Nephron (organoid): ENCODE results near the gene WFS1.
A peak's percentile ranks its signal among the peaks of the same experiment; 100 is the strongest.

Experiments used
- H3K27ac Mint-ChIP-seq, 3 experiments: 2 replicates each; pipeline ENCODE4 v1.8.0; 2020; ENCODE audit warnings: mixed read lengths in 3 of 3, mild to moderate bottlenecking in 2 of 3, moderate library complexity in 1 of 3
- H3K27me3 Mint-ChIP-seq: 2 replicates; pipeline ENCODE4 v1.8.0; 2021; ENCODE audit warnings: low read depth, mild to moderate bottlenecking, moderate library complexity, mixed read lengths
- H3K36me3 Mint-ChIP-seq: 2 replicates; pipeline ENCODE4 v1.8.0; 2020; ENCODE audit warnings: low read depth, mixed read lengths
- H3K4me1 Mint-ChIP-seq: 2 replicates; pipeline ENCODE4 v1.8.0; 2020; ENCODE audit warnings: mixed read lengths
- H3K4me3 Mint-ChIP-seq, 3 experiments: 2 replicates each; pipeline ENCODE4 v1.8.0; 2020; ENCODE audit warnings: mild to moderate bottlenecking in 3 of 3, mixed read lengths in 3 of 3, moderate library complexity in 2 of 3
- H3K9me3 Mint-ChIP-seq: 2 replicates; pipeline ENCODE4 v1.8.0; 2020; ENCODE audit warnings: mixed read lengths
- TF ChIP-seq, protein P1 (sequence below), 3 experiments: fragments of 200-600 bp; sonication (generic); IDR thresholded peaks; one replicate each; pipeline ENCODE4 v1.5.0; 2021; ENCODE audit warnings: antibody characterized with exemption in 3 of 3; ENCODE audit not compliant: unreplicated experiment in 3 of 3

WFS1 gene

DNA sequence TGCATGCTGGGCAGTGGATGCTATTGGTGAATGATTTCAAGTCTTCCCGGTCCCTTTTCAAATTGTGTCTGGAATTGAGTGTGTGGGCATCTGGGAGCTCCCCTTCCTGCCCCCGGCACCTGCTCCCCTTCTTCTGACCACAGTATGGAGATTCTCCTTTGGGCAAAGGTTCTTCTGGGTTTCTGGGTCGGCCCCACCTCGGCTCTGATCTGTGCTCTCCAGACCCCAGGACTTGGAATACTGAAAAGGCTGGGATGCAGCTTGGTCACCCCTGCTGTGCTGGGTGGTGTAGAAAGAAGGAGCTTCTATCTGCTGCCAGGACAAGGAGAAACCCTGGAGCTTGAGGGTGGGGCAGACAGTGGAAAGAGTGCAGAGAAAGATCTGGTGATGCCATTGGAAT, 78.8 kb downstream of the WFS1 start:
- no peaks in the 10 kb centered on the region for H3K9me3 Mint-ChIP-seq
- peaks cover 30% of the 10 kb centered on the region for H3K27me3 Mint-ChIP-seq
- no peak overlapping the region for H3K27ac Mint-ChIP-seq
- H3K4me1 Mint-ChIP-seq: peaks cover 7% of the 10 kb centered on the region
- H3K4me3 Mint-ChIP-seq: no peak overlapping the region
- TF ChIP-seq, protein P1, sequence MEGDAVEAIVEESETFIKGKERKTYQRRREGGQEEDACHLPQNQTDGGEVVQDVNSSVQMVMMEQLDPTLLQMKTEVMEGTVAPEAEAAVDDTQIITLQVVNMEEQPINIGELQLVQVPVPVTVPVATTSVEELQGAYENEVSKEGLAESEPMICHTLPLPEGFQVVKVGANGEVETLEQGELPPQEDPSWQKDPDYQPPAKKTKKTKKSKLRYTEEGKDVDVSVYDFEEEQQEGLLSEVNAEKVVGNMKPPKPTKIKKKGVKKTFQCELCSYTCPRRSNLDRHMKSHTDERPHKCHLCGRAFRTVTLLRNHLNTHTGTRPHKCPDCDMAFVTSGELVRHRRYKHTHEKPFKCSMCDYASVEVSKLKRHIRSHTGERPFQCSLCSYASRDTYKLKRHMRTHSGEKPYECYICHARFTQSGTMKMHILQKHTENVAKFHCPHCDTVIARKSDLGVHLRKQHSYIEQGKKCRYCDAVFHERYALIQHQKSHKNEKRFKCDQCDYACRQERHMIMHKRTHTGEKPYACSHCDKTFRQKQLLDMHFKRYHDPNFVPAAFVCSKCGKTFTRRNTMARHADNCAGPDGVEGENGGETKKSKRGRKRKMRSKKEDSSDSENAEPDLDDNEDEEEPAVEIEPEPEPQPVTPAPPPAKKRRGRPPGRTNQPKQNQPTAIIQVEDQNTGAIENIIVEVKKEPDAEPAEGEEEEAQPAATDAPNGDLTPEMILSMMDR (IDR thresholded peaks at IDR 0.05; ENCODE audit: unreplicated experiment in 3 of 3): no peak
- no peaks in the 10 kb centered on the region for H3K36me3 Mint-ChIP-seq

DNA sequence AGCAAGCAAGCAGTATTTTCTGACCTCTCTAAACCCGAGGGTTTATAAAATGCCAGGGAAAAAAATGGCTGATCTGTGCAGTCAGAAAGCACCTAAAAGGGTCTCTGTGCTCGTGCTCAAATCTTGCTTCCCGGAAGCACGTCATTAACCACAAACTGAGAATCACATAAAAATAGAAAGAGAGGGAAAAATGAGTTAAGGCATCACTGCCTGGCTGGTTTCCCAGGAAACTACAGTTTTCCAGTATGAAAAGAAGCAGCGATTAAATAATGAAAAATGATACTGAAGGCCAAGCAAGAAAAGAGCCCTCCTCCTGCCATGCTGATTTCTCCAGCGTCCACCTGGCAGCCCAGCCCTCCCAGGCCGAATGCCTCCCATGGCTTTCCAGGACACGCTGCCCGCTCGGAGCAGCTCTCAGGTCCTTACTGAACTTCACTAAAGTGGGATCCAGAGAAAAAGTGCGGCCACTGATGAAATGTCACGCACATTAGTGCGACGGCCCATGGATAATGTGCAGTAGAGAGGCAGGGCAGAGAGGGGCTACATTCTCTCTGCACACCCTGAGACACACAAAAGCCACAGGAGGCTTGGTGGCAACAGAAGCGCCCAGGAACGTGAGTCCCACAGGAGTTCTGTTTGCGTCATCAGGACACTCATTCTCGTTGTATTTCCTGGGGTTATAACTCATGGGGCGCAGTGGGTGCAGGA, 80.4 kb downstream of the WFS1 start:
- Mint-ChIP-seq H3K27ac (peak overlapping the region in 1 of 3 experiments; percentile 20), H3K36me3 (no peaks in the 10 kb centered on the region), H3K27me3 (peaks cover 38% of the 10 kb centered on the region), H3K9me3 (no peaks in the 10 kb centered on the region), H3K4me3 (no peak overlapping the region), H3K4me1 (peaks cover 7% of the 10 kb centered on the region)
- TF ChIP-seq, protein P1 (IDR thresholded peaks at IDR 0.05; ENCODE audit: unreplicated experiment in 3 of 3): no peak

DNA sequence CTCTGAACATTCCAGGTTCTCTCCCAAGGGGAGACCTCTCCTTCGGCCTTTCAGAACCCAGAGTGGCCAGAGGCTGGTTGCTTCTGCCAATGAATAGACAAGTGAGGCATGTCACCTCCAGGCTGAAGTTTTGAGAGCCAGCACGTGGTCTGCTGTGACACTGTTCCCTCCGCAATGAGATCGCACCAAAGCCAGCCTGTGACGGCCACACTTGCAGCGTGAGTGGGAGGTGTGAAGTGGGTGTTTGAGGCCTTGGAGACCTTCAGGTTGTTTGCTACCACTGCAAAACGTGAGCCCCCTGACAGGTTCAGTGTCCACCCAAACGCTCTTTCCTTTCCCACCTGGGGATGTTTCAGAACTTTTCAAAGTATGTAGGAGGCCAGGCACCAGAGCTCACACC, 81.0 kb downstream of the WFS1 start:
- TF ChIP-seq, protein P1 (IDR thresholded peaks at IDR 0.05; ENCODE audit: unreplicated experiment in 3 of 3): no peak
- Mint-ChIP-seq H3K4me3 (no peak overlapping the region), H3K9me3 (no peaks in the 10 kb centered on the region), H3K27me3 (peaks cover 39% of the 10 kb centered on the region), H3K4me1 (peaks cover 7% of the 10 kb centered on the region), H3K36me3 (no peaks in the 10 kb centered on the region), H3K27ac (no peak overlapping the region)

GRCh38 chr4:6351246-6352000, 81.8 kb downstream of the WFS1 start:
- no peak overlapping the region for H3K4me3 Mint-ChIP-seq
- peaks cover 33% of the 10 kb centered on the region for H3K27me3 Mint-ChIP-seq
- peaks cover 7% of the 10 kb centered on the region for H3K4me1 Mint-ChIP-seq
- TF ChIP-seq, protein P1 (IDR thresholded peaks at IDR 0.05; ENCODE audit: unreplicated experiment in 3 of 3): no peak
- H3K36me3 Mint-ChIP-seq: no peaks in the 10 kb centered on the region
- no peaks in the 10 kb centered on the region for H3K9me3 Mint-ChIP-seq
- no peak overlapping the region for H3K27ac Mint-ChIP-seq

DNA sequence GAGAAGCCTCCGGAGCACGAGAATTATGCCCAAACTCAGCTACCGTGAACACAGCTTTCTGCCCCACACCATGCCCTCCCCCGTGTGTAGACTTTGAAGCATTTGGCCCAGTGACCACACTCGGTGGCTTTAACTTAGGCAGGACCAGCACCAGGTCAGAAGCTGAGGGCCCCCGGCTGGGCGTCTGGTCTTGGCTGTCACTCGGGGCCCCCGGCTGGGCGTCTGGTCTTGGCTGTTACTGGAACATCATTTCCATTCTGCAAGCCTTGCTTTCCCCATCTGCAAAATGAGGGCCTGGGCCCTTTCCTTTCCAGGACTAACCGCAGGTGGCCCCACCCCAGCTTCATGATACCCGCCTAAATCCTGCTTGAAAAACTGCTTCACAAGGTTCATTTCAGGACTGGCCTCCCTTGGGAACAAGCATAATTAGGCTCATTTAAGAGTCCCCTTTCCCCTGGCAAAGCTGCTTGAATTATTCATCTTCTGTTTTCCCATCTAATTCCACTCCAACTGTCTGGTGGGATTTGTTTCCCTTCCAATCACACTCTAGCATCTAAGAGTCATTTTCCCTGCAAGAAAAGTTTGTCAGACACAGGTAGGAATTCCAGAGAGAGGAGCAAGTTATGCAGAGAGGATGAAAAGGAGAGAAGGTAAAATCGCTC, 82.5 kb downstream of the WFS1 start:
- Mint-ChIP-seq H3K4me1 (peaks cover 7% of the 10 kb centered on the region), H3K9me3 (no peaks in the 10 kb centered on the region), H3K36me3 (no peaks in the 10 kb centered on the region), H3K27ac (no peak overlapping the region), H3K27me3 (peaks cover 30% of the 10 kb centered on the region), H3K4me3 (no peak overlapping the region)
- TF ChIP-seq, protein P1 (IDR thresholded peaks at IDR 0.05; ENCODE audit: unreplicated experiment in 3 of 3): no peak
